GM04503 (cell line): ENCODE results near the gene FANCM.
"Not testable (repeated sequence)": the region's sequence is repeated elsewhere in the genome, so short reads cannot be mapped to it uniquely, and the experiment has no call there.

ENCODE experiments used
- DNase-seq: peaks from one replicate; pipeline ENCODE4 v3.0.0-alpha.2; 2012; ENCODE audit warnings: low read depth

FANCM gene

DNA sequence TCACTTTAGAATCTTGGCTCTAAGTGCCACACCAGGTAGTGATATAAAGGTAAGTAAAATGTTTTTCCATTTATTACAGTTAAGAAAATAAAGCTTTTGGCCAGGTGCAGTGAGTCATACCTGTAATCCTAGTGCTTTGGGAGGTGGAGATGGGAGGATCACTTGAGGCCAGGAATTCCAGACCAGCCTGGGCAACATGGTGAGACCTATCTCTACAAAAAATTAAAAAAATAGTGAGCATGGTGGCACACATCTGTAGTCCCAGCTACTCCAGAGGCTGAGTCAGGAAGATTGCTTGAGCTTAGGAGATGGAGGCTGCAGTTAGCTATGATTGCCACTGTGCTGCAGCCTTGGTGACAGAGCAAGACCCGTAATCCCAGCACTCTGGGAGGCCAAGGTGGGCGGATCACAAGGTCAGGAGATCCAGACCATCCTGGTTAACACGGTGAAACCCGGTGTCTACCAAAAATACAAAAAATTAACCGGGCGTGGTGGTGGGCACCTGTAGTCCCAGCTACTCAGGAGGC, 5.0 kb downstream of the FANCM start:
- no peak for DNase-seq

DNA sequence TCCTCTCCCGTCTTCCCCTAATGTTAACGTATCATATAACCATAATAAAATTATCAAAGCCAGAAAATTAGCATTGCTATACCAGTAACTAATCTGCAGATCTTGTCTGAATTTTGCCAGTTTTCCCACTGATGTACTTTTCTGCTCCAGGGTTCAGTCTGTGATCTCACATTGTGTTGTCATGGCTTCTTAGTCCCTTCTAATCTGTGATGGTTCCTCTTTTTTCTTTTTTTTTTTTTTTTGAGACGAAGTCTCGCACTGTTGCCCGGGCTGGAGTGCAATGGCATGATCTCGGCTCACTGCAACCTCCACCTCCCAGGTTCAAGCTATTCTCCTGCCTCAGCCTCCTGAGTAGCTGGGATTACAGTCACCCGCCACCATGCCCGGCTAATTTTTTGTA, 6.4 kb downstream of the FANCM start:
- not testable (repeated sequence) for DNase-seq

GRCh38 chr14:45144658-45145057, 8.9 kb downstream of the FANCM start:
- DNase-seq, result no peak

GRCh38 chr14:45145214-45145613, 9.5 kb downstream of the FANCM start:
- no peak for DNase-seq

DNA sequence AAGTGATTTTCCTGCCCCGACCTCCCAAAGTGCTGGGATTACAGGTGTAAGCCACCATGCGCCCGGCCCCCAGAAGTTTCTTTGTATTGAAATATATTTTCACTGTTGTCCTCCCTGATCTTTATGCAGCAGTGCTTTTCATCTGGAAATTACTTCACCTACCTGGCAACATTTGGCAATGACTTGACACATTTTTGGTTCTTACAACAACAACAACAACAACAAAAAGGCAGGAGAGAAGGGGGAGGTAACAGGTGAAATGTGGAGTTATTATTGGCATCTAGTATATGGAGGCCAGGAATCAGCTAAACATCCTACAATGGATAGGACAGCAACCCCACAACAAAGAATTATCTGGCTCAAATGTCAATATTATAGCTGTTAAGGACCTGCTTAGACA, 13.9 kb downstream of the FANCM start:
- DNase-seq, result no peak

DNA sequence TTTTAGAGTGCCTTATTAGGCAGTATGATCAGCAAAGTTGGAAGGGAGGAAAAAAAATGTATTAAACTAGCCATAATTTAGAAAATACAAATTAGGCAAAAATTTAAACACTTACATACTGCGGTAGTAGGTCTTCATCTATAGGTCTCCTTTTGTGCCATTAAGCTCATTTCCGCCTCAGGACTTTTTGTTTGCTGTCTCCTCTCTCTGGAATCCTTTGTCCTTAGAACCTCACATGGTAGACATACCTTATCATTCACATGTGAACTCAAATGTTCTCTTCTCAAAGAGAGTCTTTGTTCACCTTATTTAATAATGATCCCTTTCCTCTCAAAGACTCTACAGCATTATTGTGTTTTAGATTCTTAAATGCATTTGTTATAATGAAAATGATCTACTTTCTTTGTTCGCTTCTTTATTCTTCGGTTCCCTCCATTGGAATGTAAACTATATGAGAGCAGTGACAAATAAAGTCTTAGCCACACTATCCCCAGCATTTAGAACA, 14.7 kb downstream of the FANCM start:
- no peak for DNase-seq

DNA sequence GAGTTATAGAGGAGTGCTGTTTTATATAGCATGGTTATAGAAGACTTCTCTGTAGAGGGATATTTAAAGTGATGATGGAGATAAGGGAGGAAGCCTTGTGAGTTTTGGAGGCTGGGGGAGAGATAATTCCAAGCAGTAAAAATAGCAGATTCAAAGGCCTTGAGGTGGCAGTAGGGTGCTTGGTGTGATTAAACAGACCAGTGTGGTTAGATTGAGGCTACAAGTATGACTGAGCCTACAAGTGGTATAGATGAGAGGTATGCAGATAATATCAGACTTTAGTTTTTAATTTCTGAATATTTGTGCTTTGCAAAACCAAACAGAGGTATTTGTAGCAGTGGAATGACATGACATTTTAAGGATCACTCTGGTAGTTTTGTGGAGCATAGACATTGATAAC, 20.3 kb downstream of the FANCM start:
- DNase-seq, result no peak

DNA sequence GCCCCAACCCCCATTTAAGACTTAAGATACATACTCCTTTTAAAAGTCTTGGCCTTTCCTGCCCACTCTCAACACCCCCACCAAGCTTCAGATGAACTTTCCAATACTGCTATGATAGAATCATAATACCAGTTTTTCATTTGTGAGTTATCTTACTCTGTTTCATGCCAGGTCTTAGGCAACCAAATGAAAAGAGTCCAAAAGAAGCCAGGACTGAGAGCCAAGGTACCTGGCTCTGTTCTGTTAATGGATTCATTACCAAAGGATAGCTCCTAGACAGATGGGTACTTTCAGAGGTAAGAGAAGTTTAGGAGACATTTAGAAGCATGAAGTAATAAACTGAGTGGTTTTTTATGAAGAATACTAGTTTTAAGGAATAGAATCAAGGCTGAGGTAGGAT, 34.2 kb downstream of the FANCM start:
- DNase-seq, result no peak

DNA sequence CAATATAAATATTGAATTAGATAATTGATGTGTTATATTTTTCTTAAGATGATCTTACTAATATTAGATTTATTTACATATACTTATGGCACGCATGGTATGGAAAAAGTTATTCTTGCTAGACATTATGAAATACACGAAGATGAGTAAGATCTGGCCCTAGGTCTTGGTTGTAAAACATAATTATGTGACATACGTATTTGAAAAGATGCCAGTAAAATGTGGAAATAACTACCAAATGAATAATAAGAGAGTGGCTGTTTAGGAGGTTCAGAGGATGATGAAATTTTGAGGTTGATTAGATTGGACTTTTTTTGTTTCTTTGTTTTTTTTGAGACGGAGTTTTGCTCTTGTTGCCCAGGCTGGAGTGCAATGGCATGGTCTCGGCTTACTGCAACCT, 41.3 kb downstream of the FANCM start:
- DNase-seq, result peak; percentile 41

DNA sequence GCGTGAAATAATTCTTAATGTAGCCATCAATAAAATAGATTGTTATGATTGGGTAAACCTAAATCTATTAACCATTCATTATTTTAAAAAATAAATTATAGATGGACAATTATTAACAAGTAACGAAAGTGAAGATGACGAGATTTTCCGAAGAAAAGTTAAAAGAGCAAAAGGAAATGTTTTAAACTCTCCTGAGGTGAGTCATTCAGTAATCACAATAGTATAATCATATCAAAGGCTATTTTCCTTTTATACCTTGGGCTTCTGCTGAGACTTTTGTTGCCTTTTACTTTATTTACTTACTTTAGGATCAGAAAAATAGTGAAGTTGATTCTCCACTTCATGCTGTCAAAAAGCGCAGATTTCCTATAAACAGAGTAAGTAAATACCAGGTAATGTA, 45.6 kb downstream of the FANCM start:
- no peak for DNase-seq

DNA sequence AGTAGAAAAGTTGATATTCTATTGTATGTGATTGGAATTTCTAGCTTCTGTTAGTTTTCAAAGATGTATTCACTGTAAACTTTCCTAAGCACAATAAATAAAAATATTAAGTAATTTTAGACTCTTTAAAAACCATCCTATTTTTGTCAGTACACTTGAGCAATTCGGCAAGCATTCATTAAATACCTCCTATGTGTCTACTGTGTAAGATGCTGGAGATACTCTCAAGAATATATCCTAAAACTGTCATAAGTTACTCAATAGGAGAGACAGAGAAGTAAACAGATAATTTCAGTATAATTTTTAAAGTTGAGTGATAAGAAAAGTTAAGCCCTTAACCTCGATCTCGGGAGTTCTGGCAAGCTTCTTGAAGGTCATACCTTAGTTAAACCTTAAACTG, 46.1 kb downstream of the FANCM start:
- no peak for DNase-seq

DNA sequence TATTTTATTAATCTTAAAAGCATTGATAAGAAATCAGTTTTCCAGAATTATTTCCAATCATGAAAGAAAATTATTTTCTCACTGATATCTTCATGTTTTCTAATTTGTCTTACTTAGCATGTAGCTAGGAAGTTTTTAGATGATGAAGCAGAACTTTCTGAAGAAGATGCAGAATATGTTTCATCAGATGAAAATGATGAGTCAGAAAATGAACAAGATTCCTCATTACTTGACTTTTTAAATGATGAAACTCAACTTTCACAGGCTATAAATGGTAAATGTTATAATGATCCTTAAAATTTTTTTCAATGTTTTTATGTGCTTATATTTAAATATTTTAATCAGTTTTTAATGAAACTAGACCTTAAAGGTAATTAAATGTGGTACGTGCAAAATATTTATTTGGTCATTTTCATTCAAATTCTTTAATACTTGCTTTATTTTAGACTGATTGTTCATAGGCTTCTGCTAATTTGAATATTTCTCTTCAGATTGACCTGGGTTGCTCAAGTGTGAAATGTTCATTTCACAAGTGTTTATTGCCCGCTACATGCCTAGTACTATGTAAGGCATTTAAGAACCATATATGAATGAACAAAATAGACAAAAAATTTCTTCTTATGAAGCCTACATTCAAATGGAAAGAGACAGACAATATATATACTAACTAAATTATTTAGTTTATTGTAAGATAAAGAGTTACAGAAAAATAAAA, 49.5 kb downstream of the FANCM start:
- no peak for DNase-seq

- DNase-seq, result no peak
Measured at GRCh38 chr14:45194964-45195363, 59.2 kb downstream of the FANCM start.

GRCh38 chr14:45198551-45198950, 62.8 kb downstream of the FANCM start:
- DNase-seq, result peak; percentile 27

DNA sequence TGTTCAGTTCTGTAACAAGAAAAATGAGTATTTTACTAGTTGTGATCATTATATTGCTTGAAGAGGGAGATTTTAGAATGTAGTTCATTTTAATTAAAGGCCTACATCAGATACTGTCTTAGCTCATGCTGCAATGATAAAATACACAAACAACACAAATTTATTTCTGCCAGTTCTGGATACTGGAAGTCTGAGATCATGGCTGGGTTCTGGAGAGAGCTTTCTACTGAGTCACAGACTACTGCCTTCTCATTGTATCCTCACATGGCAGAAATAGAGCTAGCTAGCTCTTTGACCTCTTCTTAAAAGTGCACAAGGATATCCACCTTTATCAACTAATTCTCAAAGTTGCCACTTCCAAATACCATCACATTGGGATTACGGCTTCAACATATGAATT, 63.5 kb downstream of the FANCM start:
- peak; percentile 59 for DNase-seq

- no peak for DNase-seq
Measured at GRCh38 chr14:45201905-45202304, 66.2 kb downstream of the FANCM start.

DNA sequence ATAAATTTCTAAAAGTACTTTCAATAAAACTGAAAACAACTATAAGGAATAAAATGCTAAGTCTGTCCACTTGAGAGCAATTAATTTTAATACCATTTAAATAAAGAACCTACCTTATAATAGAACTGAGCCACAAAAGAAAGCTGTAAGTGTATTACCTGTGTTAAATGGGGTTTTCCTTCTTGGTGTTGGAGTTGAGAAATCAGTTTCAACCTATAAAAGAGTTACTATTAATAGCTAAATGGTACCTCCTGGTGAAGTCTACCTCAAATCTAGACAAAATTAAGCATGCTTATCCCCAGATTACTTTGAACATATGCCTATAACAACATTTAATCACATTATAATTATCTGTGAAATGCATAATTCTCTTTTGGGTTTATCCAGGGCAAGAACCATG, 68.5 kb downstream of the FANCM start:
- DNase-seq, result no peak

DNA sequence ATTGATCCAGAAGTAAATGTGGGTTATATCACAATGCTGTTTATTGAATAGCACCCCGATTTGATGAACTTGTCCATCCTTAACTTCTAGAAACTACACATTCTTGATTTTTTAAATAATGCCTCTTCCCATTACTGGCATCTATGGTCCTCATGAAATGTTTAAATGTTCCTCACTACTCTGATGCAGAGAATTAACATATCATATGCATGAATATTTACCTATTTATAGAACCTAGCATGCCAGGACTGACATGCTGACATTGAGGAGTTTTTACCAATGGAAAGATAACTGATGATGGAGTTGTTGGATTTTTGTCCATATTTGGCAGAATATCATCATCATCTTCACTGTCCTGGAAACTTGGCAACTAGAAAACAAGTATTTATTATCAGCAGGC, 74.4 kb downstream of the FANCM start:
- no peak for DNase-seq

- no peak for DNase-seq
Measured at GRCh38 chr14:45211295-45211694, 75.6 kb downstream of the FANCM start.

- DNase-seq, result no peak
Measured at GRCh38 chr14:45212231-45212630, 76.5 kb downstream of the FANCM start.

GRCh38 chr14:45213716-45214115, 78.0 kb downstream of the FANCM start:
- DNase-seq, result not testable (repeated sequence)

DNA sequence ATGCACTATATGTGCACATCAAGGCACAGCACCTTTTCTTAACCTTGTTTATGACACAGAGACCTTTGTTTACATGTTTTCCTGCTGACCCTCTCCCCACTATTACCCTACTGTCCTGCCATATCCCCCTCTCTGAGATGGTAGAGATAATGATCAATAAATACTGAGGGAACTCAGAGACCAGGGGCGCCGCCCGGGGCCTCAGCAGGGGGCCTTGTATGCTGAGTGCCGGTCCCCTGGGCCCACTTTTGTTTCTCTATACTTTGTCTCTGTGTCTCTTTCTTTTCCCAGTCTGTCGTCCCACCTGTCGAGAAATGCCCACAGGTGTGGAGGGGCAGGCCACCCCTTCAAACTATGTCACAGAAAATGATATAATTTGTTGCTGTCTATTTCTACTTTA, 78.6 kb downstream of the FANCM start:
- DNase-seq, result not testable (repeated sequence)

GRCh38 chr14:45222485-45223262, 86.9 kb downstream of the FANCM start:
- no peak for DNase-seq
